Hematopoietic multipotent progenitor cell treated with erythropoietin and hydrocortisone succinate and interleukin-3 and kit ligand, for 8 days (in vitro differentiated cells): ENCODE data around the gene NEDD9.

Experiments
- DNase-seq: peaks from one replicate; pipeline ENCODE4 v3.0.0-alpha.2; 2015

Gene NEDD9

DNA sequence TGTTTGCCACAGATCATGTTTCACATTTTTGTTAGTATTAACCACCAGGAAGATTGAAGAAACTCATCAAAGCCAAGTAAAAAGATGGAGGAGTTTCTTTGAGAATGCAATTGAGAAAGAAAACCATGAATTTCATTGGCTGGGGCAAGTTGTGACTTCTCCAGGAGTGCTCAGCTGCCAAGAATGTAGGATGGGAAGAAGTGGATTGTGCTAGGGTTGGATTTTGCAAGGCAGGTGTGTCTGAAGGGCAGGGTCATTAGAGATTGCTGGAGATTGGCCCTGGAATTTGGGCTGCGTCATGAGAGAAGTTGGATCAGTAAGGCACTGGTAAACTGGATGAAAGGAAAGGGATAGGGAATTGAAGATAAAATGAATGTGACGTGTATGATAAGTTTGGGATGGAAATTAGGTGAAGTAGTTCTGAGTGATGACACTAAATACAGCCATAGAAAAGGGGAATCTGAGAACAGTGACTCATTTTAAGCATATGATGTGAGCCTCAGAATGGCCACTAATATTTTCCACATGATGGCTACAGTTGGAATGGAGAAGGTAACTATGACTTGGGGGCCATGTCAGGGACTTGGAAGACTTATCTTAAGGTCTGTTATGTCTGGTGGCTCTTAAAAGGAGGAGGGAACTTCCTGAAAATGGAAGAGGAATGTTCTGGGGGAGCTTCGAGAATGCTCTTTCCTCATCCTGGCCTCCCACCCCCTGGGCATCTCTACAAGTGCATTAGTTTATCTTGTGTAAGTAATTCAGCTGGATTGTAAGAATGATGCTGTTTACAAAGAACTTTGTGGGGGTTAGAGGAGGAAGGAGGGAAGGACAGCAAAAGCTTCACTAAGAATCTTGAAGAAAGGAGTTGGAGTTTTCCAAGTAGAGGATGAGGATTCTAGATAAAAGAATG is 93.2 kb downstream of the NEDD9 start:
- DNase-seq, result no peak

- no peak for DNase-seq
These were observed 95.7 kb downstream of the NEDD9 start for GRCh38 chr6:11136809-11137208.
